ENCODE measurements around the gene HDGFL2.

Gene HDGFL2

DNA sequence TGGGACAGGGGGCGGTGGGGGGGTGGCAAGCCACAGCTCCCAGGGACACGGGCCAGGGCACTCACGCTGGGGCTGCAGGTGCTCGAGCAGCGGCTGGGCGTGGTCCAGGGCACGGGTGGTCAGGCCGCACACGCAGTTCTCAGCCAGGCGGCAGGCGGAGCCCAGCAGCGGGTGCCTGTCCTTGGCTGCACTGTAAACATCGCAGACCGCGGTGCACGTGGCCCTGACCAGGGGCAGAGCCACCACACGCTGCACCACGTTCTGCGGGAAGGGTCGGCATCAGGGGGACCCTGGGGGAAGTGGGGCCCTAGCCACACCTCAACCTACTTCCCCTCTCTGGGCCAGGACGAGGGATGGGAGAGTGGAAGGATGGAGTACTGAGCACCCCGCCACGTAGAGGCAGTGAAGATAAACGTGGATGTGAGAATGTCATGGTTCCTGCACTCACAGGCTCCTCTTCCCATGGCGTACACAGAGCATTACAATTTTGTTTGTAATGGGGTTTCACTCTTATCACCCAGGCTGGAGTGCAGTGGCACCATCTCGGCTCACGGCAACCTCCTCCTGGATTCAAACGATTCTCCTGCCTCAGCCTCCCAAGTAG is 59.6 kb downstream of the HDGFL2 start:
- DNase-seq (ENCODE audit: low read depth) = no peak
- TF ChIP-seq, protein P1, sequence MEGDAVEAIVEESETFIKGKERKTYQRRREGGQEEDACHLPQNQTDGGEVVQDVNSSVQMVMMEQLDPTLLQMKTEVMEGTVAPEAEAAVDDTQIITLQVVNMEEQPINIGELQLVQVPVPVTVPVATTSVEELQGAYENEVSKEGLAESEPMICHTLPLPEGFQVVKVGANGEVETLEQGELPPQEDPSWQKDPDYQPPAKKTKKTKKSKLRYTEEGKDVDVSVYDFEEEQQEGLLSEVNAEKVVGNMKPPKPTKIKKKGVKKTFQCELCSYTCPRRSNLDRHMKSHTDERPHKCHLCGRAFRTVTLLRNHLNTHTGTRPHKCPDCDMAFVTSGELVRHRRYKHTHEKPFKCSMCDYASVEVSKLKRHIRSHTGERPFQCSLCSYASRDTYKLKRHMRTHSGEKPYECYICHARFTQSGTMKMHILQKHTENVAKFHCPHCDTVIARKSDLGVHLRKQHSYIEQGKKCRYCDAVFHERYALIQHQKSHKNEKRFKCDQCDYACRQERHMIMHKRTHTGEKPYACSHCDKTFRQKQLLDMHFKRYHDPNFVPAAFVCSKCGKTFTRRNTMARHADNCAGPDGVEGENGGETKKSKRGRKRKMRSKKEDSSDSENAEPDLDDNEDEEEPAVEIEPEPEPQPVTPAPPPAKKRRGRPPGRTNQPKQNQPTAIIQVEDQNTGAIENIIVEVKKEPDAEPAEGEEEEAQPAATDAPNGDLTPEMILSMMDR (conservative IDR thresholded peaks at IDR 0.05; ENCODE audit: low read depth, low read length) = no peak
- H3K4me3 ChIP-seq (ENCODE audit: low read length) = no peak overlapping the region

DNA sequence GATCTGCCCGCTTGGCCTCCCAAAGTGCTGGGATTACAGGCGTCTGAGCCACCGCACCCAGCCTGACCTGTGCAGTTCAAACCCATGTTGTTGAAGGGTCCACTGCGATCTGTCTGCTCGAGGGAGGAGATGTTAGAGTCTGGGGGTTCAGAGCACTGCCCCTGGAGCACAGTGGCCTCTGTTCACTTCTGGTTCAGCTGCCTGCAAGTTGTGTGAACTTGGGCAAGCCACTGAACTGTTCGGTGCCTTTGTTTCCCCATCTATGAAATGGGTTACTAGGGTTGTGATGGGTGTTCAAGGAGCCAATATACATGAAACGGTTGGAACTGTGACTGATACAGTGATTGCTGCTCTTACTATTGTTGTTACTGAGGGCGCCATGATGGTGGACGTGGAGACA is 61.2 kb downstream of the HDGFL2 start:
- TF ChIP-seq, protein P1 (conservative IDR thresholded peaks at IDR 0.05; ENCODE audit: low read depth, low read length) = no peak
- H3K4me3 ChIP-seq (ENCODE audit: low read length) = no peak overlapping the region
- no peak for DNase-seq (ENCODE audit: low read depth)

DNA sequence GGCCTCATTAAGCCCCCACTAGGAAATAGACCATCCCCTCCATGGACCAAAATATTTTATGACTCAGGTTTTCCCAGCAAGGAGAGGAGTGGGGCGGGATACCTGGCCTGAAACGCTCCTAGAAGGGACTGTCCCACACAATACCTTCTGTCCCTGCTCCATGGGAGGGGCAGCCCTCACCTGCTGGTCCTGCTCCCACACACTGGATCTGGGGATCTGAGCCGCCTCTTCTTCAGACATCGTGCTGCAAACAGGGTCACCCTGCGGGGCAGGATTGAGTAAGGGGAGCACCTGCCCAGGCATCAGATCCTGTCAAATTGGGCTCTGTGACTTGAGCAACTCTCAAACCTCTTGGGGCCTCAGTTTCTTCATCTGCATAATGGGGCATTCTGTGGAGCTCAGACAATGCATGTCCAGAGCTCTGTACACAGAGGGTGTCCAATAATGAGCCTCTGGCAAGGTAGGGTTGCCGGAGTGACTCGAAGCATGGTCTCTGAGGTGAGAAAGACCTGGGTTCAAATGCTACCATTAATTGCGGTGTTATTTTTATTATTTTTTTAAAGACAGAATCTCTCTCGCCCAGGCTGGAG is 61.8 kb downstream of the HDGFL2 start:
- DNase-seq (ENCODE audit: low read depth) = no peak
- TF ChIP-seq, protein P1 (conservative IDR thresholded peaks at IDR 0.05; ENCODE audit: low read depth, low read length) = no peak
- H3K4me3 ChIP-seq (ENCODE audit: low read length) = no peak overlapping the region

DNA sequence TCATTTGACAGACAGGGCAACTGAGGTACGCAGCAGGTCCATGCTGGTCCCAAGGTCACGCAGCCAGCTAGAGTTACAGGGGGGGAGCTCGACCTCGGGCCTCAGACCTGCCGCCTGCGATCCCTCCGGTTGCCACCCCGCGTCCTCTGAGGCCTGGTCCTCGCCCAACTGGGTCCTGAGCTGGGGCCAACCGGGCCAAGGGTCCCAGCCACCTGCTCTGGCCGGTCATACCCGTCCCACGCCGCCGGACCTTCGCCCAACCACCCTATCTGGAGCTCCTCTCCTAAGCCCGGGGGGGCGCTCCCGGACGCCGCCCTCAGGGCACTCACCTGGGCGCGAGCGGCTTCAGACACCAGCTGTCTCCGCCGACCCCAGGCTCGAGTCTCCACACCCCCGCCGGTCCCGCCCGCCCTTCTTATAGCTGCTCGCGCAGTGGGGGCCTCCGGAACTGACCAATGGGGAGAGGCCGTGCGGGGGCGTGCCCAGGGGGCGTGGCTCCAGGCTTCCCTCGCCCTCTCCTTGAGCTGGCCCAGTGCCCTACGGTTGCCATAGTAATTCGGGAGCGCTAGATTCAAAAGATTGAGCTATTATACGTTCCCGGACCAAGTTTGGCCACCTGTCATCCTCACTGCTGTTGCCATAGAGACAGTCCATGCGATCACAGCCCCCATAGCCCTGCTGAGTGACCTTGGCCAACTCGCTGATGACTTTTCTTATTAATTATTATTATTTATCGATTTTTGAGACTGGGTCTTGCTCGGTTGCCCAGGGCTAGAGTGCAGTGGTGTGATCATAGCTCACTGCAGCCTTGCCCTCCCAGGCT is 63.0 kb downstream of the HDGFL2 start, which contains the start of gene PLIN5:
Gene PLIN5 (minus strand): TSS at position 389 of the 823 bp plus-strand sequence. CDS start 1,150 bp downstream, outside the sequence.
- H3K4me3 ChIP-seq (ENCODE audit: low read length) = peak within 1 kb of the TSS; percentile 22
- TF ChIP-seq, protein P1 (conservative IDR thresholded peaks at IDR 0.05; ENCODE audit: low read depth, low read length) = no peak
- peak; percentile 20 for DNase-seq (ENCODE audit: low read depth)

DNA sequence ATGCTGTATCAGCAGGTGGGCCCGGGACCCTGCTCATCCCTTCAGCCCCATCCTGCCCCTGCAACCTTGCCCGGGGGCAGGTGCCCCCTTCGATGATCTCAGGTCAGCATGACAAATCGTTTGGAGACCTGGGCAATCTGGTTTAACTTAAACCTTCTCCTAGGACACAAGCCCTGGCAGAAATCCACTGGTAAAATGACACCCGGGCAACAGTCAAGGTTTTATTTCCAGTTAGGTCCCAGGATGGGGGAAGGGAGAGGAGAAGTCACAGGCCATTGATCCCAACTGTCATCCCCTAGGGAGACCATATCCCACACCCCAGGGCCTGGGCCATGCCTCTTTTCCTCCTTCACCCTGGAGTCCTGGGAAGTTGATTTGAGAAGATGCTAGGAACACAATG is 64.7 kb downstream of the HDGFL2 start:
- DNase-seq (ENCODE audit: low read depth) = no peak
- H3K4me3 ChIP-seq (ENCODE audit: low read length) = no peak overlapping the region
- TF ChIP-seq, protein P1 (conservative IDR thresholded peaks at IDR 0.05; ENCODE audit: low read depth, low read length) = no peak

DNA sequence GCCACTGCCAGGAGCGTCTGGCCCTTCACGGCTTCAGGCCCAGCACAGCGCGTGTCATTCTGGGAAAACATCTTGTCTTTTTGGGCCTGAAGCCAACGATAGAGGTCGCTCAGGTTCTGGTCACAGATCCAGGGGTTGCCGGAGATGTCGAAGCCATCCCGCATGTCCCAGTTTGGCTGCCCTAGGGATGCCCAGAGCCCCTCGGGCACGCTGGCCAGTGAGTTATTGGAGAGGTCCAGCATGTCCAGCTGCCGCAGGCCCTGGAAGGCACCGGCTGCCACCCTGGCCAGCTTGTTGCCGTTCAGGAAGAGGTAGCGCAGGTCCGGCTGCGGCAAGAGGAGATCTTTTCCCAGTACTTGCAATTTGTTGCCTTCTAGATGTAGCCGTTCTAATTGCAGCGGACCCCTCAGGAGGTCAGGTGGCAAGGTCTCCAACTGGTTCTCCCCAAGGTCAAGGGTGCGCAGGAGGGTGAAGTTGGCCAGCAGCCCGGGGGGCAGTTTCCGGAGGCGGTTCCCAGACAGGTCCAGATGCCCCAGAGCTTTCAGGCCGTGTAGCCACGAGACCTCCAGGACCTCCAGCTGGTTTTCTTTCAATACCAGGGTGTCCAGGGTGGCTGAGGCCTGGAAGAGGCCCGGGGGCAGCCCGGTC is 66.0 kb downstream of the HDGFL2 start:
- H3K4me3 ChIP-seq (ENCODE audit: low read length) = no peak overlapping the region
- TF ChIP-seq, protein P1 (conservative IDR thresholded peaks at IDR 0.05; ENCODE audit: low read depth, low read length) = no peak
- no peak for DNase-seq (ENCODE audit: low read depth)

Data from retinal pigment epithelial cell (primary cell).